B cell (primary cell): ENCODE results near the gene CAT. TPM values are rescaled to one million over a fixed set of nuclear protein-coding genes. Genes with fewer than 3 reads are reported as not detected.

Experiments
- ATAC-seq: fragments of 200-7000 bp; cut with Tn5 transposase; one replicate; pipeline ENCODE4 v1.10.0; 2021; ENCODE audit warnings: low read depth, mild to moderate bottlenecking, moderate number of reproducible peaks, moderate library complexity
- CTCF ChIA-PET: fragments of 350-600 bp; sonication (Branson Sonifier 250); formaldehyde crosslinking; loops from one replicate; lab custom pipeline; 2021; ENCODE audit warnings: antibody characterized with exemption, inconsistent platforms; lab: Charles Lee
- POLR2A ChIA-PET: fragments of 350-600 bp; sonication (Branson Sonifier 250); formaldehyde crosslinking; loops from one replicate; lab custom pipeline; 2021; ENCODE audit warnings: antibody characterized with exemption; lab: Charles Lee
- DNase-seq: peaks from one replicate; pipeline ENCODE4 v3.0.0; 2013
- H2AFZ ChIP-seq: 2 replicates; pipeline ENCODE4 v1.6.1; 2012; ENCODE audit warnings: mild to moderate bottlenecking, low read depth, low read length; ENCODE audit not compliant: insufficient read depth, poor library complexity, severe bottlenecking
- H3K27ac ChIP-seq, 2 donors: 1 replicate in 1 of 2; 2 replicates in 1 of 2; pipeline ENCODE4 v1.5.1; 2012 to 2013; ENCODE audit warnings: low read length in 2 of 2, mild to moderate bottlenecking in 2 of 2, moderate library complexity in 1 of 2
- H3K27me3 ChIP-seq, 4 experiments: fragments of 200-600 bp in 1 of 4; sonication (generic) in 1 of 4; replicated peaks in 1 of 4; 1 replicate in 2 of 4; 2 replicates in 2 of 4; pipeline versions ENCODE4 v1.6.1 to v1.7.0; 2013 to 2016; ENCODE audit warnings: low read length in 3 of 4, mild to moderate bottlenecking in 2 of 4, mixed read lengths in 1 of 4, moderate library complexity in 1 of 4; ENCODE audit not compliant: insufficient read depth in 4 of 4, control insufficient read depth in 3 of 4; ENCODE audit errors: control extremely low read depth in 1 of 4
- H3K36me3 ChIP-seq, 2 experiments: replicated peaks in 1 of 2; 1 replicate in 1 of 2; 2 replicates in 1 of 2; pipeline versions ENCODE4 v1.6.1 to v1.7.1; 2013; ENCODE audit warnings: low read length in 1 of 2; ENCODE audit not compliant: insufficient read depth in 2 of 2, control insufficient read depth in 1 of 2; ENCODE audit errors: control extremely low read depth in 1 of 2, extremely low read depth in 1 of 2
- H3K4me1 ChIP-seq, 2 donors: fragments of 200-600 bp in 1 of 2; sonication (generic) in 1 of 2; 1 replicate in 1 of 2; 2 replicates in 1 of 2; pipeline versions ENCODE4 v1.5.1 to v1.6.1; 2013 to 2017; ENCODE audit warnings: low read length in 2 of 2; ENCODE audit not compliant: control insufficient read depth in 2 of 2, insufficient read depth in 2 of 2
- H3K4me2 ChIP-seq: replicated peaks from 2 replicates; pipeline ENCODE3; 2012; ENCODE audit warnings: mild to moderate bottlenecking, low read depth, low read length; ENCODE audit not compliant: poor library complexity, severe bottlenecking
- H3K4me3 ChIP-seq, 5 experiments: fragments of 200-600 bp in 1 of 5; sonication (generic) in 1 of 5; 1 replicate in 3 of 5; 2 replicates in 2 of 5; pipeline versions ENCODE4 v1.5.1 to v1.7.0; 2011 to 2016; ENCODE audit warnings: low read length in 4 of 5, mild to moderate bottlenecking in 4 of 5, low read depth in 2 of 5, control low read depth in 1 of 5, moderate library complexity in 1 of 5; ENCODE audit not compliant: insufficient read depth in 1 of 5; ENCODE audit errors: control extremely low read depth in 1 of 5, extremely low read depth in 1 of 5
- H3K79me2 ChIP-seq: fragments of 200-600 bp; sonication (generic); one replicate; pipeline ENCODE4 v1.6.0; 2016; ENCODE audit warnings: low read length; ENCODE audit not compliant: control insufficient read depth, insufficient read depth
- H3K9ac ChIP-seq: fragments of 200-600 bp; sonication (generic); 2 replicates; pipeline ENCODE4 v1.6.1; 2017; ENCODE audit warnings: mild to moderate bottlenecking, low read length, moderate library complexity
- H3K9me3 ChIP-seq, 3 donors: one replicate each; pipeline versions ENCODE4 v1.6.1 to v1.7.1; 2013; ENCODE audit warnings: low read length in 2 of 3; ENCODE audit not compliant: control insufficient read depth in 2 of 3, insufficient read depth in 1 of 3; ENCODE audit errors: control extremely low read depth in 1 of 3
- H4K20me1 ChIP-seq: 2 replicates; pipeline ENCODE4 v1.6.0; 2012; ENCODE audit warnings: mild to moderate bottlenecking, low read length; ENCODE audit not compliant: insufficient read depth, control insufficient read depth, poor library complexity, severe bottlenecking
- H3K27ac Mint-ChIP-seq: one replicate; pipeline ENCODE4 v1.8.0; 2021; ENCODE audit warnings: mixed read lengths
- H3K27me3 Mint-ChIP-seq: one replicate; pipeline ENCODE4 v1.8.0; 2021; ENCODE audit warnings: mixed read lengths
- H3K4me1 Mint-ChIP-seq: one replicate; pipeline ENCODE4 v1.8.0; 2021; ENCODE audit warnings: mixed read lengths
- H3K4me3 Mint-ChIP-seq: one replicate; pipeline ENCODE4 v1.8.0; 2021; ENCODE audit warnings: mixed read lengths
- H3K9me3 Mint-ChIP-seq: one replicate; pipeline ENCODE4 v1.8.0; 2022; ENCODE audit warnings: mixed read lengths; ENCODE audit not compliant: insufficient read depth
- CTCF ChIP-seq: fragments of 200-600 bp; IDR thresholded peaks from one replicate; pipeline ENCODE4 v1.8.0; 2022; ENCODE audit warnings: antibody characterized with exemption, mild to moderate bottlenecking
- EZH2 ChIP-seq: IDR thresholded peaks from 2 replicates; pipeline ENCODE4 v1.6.1; 2012; ENCODE audit warnings: borderline replicate concordance, low read depth, mild to moderate bottlenecking, moderate library complexity, low read length; ENCODE audit not compliant: insufficient read depth, poor library complexity, severe bottlenecking
- WGBS: methylation state at CpG from one replicate; pipeline ENCODE4 v1.1.5; 2013; ENCODE audit warnings: missing lambda C conversion rate; ENCODE audit not compliant: insufficient coverage; 5-methylcytosine and 5-hydroxymethylcytosine counted together
- intact Hi-C: fragments of 100-400 bp; cut with micrococcal nuclease; formaldehyde crosslinking; loops from one replicate; pipeline ENCODE4 v1.10.0; 2022
- polyA plus RNA-seq: library from polyadenylated mRNA; depleted of rRNA; stranded (reverse); fragments of >200 nt; gene quantifications from 2 replicates; pipeline ENCODE4 v1.2.3, GENCODE V29; 2012
- total RNA-seq, 2 donors: library from RNA; stranded (reverse); fragments of 120-200 nt in 1 of 2; gene quantifications; 1 replicate in 1 of 2; 2 replicates in 1 of 2; pipeline versions ENCODE4 v1.2.3 to v1.2.4, GENCODE V29; 2013 to 2022

CAT gene
- total and polyA plus RNA-seq, 2 donors (not counting 1 experiment from before 2014, with no cell fraction given), result 83.2 to 91.7 TPM

- CTCF ChIA-PET, result interaction anchor here (0.6 to 1.0 kb wide), 3 partner anchors 14 to 35 kb away, joined by 3 read pairs; no protein-coding TSS in a partner anchor
- no peak for TF ChIP-seq CTCF
- no peak for TF ChIP-seq EZH2
- no peak overlapping the region for H3K27ac Mint-ChIP-seq
- H3K4me1 Mint-ChIP-seq, result no peaks in the 10 kb centered on the region
- H3K79me2 ChIP-seq, result no peaks in the 10 kb centered on the region
- 100% methylated on average over 2 of the region's 4 CpGs for WGBS
- intact Hi-C loops, result no loop called here
- H3K27me3 ChIP-seq, result no peaks in the 10 kb centered on the region
- POLR2A ChIA-PET, result no interaction called here
- no peak overlapping the region for H2AFZ ChIP-seq
- no peak overlapping the region for H3K4me2 ChIP-seq
- H3K9me3 Mint-ChIP-seq, result no peaks in the 10 kb centered on the region
- DNase-seq, result no peak
- ATAC-seq, result no peak
- H3K4me3 Mint-ChIP-seq, result no peak overlapping the region
- H3K9ac ChIP-seq, result no peak overlapping the region
- peaks cover 4% of the 10 kb centered on the region for H3K27me3 Mint-ChIP-seq
- H3K4me1 ChIP-seq, result no peaks in the 10 kb centered on the region
- no peaks in the 10 kb centered on the region for H4K20me1 ChIP-seq
- H3K4me3 ChIP-seq, result no peak overlapping the region
- H3K36me3 ChIP-seq, result peaks cover 1 to 7% of the 10 kb centered on the region in 2 experiments
- H3K27ac ChIP-seq, result no peak overlapping the region
- no peaks in the 10 kb centered on the region for H3K9me3 ChIP-seq
Measured at GRCh38 chr11:34476849-34477248, 38.1 kb downstream of the CAT start.

- no peaks in the 10 kb centered on the region for H3K27me3 ChIP-seq
- intact Hi-C loops, result no loop called here
- no peak overlapping the region for H3K4me3 ChIP-seq
- Mint-ChIP-seq H3K27me3 (peaks cover 6% of the 10 kb centered on the region), H3K4me3 (no peak overlapping the region), H3K27ac (no peak overlapping the region), H3K4me1 (no peaks in the 10 kb centered on the region), H3K9me3 (no peaks in the 10 kb centered on the region)
- H2AFZ ChIP-seq, result no peak overlapping the region
- no peak for TF ChIP-seq EZH2
- no peak for TF ChIP-seq CTCF
- H3K9me3 ChIP-seq, result no peaks in the 10 kb centered on the region
- ChIA-PET CTCF (no interaction called here), POLR2A (no interaction called here)
- no peak overlapping the region for H3K27ac ChIP-seq
- no peak for ATAC-seq
- H3K4me2 ChIP-seq, result no peak overlapping the region
- DNase-seq, result no peak
- no peaks in the 10 kb centered on the region for H4K20me1 ChIP-seq
- H3K36me3 ChIP-seq, result no peaks in the 10 kb centered on the region
- H3K4me1 ChIP-seq, result no peaks in the 10 kb centered on the region
- H3K9ac ChIP-seq, result no peak overlapping the region
- no peaks in the 10 kb centered on the region for H3K79me2 ChIP-seq
- WGBS, result 98% methylated on average over 5 of the region's 8 CpGs
Measured at GRCh38 chr11:34478845-34479663, 40.3 kb downstream of the CAT start.
